Parathyroid adenoma (tissue), 2 donors: ENCODE measurements around the gene NOL4L.

Experiments used
- H2AFZ ChIP-seq: fragments of 300-600 bp; sonication (generic); one replicate; pipeline ENCODE4 v1.7.0; 2017; ENCODE audit warnings: antibody characterized with exemption, mild to moderate bottlenecking
- H3K27ac ChIP-seq: fragments of 300-600 bp; sonication (generic); one replicate; pipeline ENCODE4 v1.7.0; 2017
- H3K27me3 ChIP-seq: fragments of 300-600 bp; sonication (generic); one replicate; pipeline ENCODE4 v1.7.0; 2017; ENCODE audit warnings: low read length; ENCODE audit not compliant: control insufficient read depth, insufficient read depth
- H3K36me3 ChIP-seq: fragments of 300-600 bp; sonication (generic); one replicate; pipeline ENCODE4 v1.7.0; 2017; ENCODE audit warnings: low read length; ENCODE audit not compliant: control insufficient read depth, insufficient read depth
- H3K4me1 ChIP-seq: fragments of 300-600 bp; sonication (generic); one replicate; pipeline ENCODE4 v1.7.0; 2017; ENCODE audit warnings: control low read depth
- H3K4me2 ChIP-seq: fragments of 300-600 bp; sonication (generic); one replicate; pipeline ENCODE4 v1.7.0; 2017; ENCODE audit warnings: low read length
- H3K4me3 ChIP-seq: fragments of 300-600 bp; sonication (generic); one replicate; pipeline ENCODE4 v1.7.0; 2017; ENCODE audit warnings: low read depth, low read length
- H3K79me2 ChIP-seq: fragments of 300-600 bp; sonication (generic); one replicate; pipeline ENCODE4 v1.7.0; 2017; ENCODE audit warnings: control low read depth
- H3K9ac ChIP-seq: fragments of 300-600 bp; sonication (generic); one replicate; pipeline ENCODE4 v1.7.0; 2017; ENCODE audit warnings: mild to moderate bottlenecking
- H3K9me3 ChIP-seq: fragments of 300-600 bp; sonication (generic); one replicate; pipeline ENCODE4 v1.7.0; 2017; ENCODE audit warnings: low read length; ENCODE audit not compliant: control insufficient read depth
- TF ChIP-seq, protein P1 (sequence below): fragments of 300-600 bp; sonication (generic); IDR thresholded peaks from one replicate; pipeline ENCODE4 v1.7.0; 2017; ENCODE audit warnings: antibody characterized with exemption, mild to moderate bottlenecking
- donor health status: primary hyperparathyroidism.

Gene NOL4L

DNA sequence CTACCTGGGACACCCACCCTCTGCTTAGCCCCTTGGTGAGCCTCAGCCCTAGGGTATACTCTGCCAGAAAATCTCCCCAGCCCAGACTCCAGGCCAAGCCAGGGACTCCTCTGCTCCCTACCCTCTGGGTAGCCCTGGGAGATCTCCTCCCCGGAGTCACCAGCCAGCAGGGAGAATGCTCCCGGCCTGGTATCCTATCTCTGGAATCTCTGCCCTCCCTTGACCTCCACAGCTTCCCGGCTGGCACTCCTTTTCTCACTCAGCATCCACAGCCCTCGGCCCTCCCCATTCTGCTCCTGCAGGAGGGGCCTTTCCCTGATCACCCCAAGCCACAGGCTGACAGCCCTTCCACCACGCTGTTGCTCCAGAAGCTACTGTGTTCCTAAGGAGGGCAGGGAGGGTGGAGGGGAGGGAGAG, 22.6 kb downstream of the NOL4L start:
- Histone ChIP-seq H3K27ac (no peak overlapping the region), H3K27me3 (no peaks in the 10 kb centered on the region), H2AFZ (peak overlapping the region; percentile 33), H3K9ac (no peak overlapping the region), H3K9me3 (no peaks in the 10 kb centered on the region), H3K79me2 (peaks cover 8% of the 10 kb centered on the region), H3K4me1 (peaks cover 6% of the 10 kb centered on the region), H3K4me2 (no peak overlapping the region), H3K4me3 (no peak overlapping the region), H3K36me3 (no peaks in the 10 kb centered on the region)
- TF ChIP-seq, protein P1, sequence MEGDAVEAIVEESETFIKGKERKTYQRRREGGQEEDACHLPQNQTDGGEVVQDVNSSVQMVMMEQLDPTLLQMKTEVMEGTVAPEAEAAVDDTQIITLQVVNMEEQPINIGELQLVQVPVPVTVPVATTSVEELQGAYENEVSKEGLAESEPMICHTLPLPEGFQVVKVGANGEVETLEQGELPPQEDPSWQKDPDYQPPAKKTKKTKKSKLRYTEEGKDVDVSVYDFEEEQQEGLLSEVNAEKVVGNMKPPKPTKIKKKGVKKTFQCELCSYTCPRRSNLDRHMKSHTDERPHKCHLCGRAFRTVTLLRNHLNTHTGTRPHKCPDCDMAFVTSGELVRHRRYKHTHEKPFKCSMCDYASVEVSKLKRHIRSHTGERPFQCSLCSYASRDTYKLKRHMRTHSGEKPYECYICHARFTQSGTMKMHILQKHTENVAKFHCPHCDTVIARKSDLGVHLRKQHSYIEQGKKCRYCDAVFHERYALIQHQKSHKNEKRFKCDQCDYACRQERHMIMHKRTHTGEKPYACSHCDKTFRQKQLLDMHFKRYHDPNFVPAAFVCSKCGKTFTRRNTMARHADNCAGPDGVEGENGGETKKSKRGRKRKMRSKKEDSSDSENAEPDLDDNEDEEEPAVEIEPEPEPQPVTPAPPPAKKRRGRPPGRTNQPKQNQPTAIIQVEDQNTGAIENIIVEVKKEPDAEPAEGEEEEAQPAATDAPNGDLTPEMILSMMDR: no peak

- no peak overlapping the region for H2AFZ ChIP-seq
- no peak overlapping the region for H3K27ac ChIP-seq
- no peak overlapping the region for H3K4me2 ChIP-seq
- no peaks in the 10 kb centered on the region for H3K27me3 ChIP-seq
- TF ChIP-seq, protein P1: no peak
- no peaks in the 10 kb centered on the region for H3K9me3 ChIP-seq
- H3K4me3 ChIP-seq: no peak overlapping the region
- H3K4me1 ChIP-seq: peaks cover 6% of the 10 kb centered on the region
- no peaks in the 10 kb centered on the region for H3K36me3 ChIP-seq
- no peak overlapping the region for H3K9ac ChIP-seq
- peaks cover 21% of the 10 kb centered on the region for H3K79me2 ChIP-seq
Measured at GRCh38 chr20:32560989-32561830, 23.9 kb downstream of the NOL4L start.

GRCh38 chr20:32560482-32560988, 24.6 kb downstream of the NOL4L start:
- Histone ChIP-seq H3K4me1 (peaks cover 6% of the 10 kb centered on the region), H3K27me3 (no peaks in the 10 kb centered on the region), H3K4me2 (no peak overlapping the region), H3K9ac (no peak overlapping the region), H3K9me3 (no peaks in the 10 kb centered on the region), H3K79me2 (peaks cover 27% of the 10 kb centered on the region), H3K27ac (no peak overlapping the region), H3K4me3 (no peak overlapping the region), H3K36me3 (no peaks in the 10 kb centered on the region), H2AFZ (no peak overlapping the region)
- TF ChIP-seq, protein P1: no peak

DNA sequence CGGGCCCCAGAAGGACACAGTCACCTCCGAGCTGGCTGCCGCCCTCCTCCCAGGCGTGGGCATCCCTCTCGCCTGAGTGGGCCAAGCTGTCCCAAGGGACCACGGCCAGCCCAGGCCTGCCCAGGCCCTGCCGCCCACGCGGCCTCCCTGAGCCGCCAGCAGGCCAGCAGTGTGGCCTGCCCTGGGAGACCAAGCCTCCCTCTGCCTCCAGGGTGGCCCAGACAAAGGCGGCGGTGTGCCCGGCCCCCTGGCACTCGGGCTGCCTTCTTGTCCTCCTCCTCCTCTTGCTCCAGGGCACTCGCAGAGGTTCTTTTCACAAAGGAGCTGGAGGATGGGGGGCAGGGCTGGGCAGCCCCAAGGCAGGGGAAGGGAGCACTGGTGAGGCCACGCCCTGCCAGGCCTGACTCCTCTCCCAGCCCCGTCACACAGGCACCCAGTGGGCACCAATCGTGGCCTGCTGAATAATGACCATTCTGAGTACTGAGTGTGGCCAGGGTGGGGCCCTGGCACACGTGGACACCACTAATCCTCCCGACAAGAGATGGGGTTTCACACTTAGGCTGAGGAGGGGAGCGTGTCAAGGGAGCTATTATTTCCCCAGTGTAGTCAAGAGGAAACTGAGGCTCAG, 25.3 kb downstream of the NOL4L start:
- Histone ChIP-seq H3K27ac (no peak overlapping the region), H3K4me1 (peaks cover 6% of the 10 kb centered on the region), H3K36me3 (no peaks in the 10 kb centered on the region), H3K27me3 (no peaks in the 10 kb centered on the region), H3K9ac (no peak overlapping the region), H3K9me3 (no peaks in the 10 kb centered on the region), H3K4me2 (no peak overlapping the region), H2AFZ (no peak overlapping the region), H3K4me3 (no peak overlapping the region), H3K79me2 (peaks cover 30% of the 10 kb centered on the region)
- TF ChIP-seq, protein P1: no peak
